Iris pigment epithelial cell (primary cell): ENCODE data around the gene DUSP9.
"Not testable (repeated sequence)": the region's sequence is repeated elsewhere in the genome, so short reads cannot be mapped to it uniquely, and the experiment has no call there.

ENCODE experiments used
- DNase-seq: peaks from one replicate; pipeline ENCODE4 v3.0.0-alpha.2; 2011; ENCODE audit warnings: low read depth

The DUSP9 gene

GRCh38 chrX:153692611-153693156, 45.7 kb downstream of the DUSP9 start:
- DNase-seq, result no peak

GRCh38 chrX:153693216-153694086, 46.4 kb downstream of the DUSP9 start:
- DNase-seq, result no peak

- DNase-seq, result not testable (repeated sequence)
Measured at GRCh38 chrX:153694256-153694655, 47.3 kb downstream of the DUSP9 start.

GRCh38 chrX:153694687-153695270, 47.8 kb downstream of the DUSP9 start:
- DNase-seq, result no peak

- no peak for DNase-seq
Measured at GRCh38 chrX:153696100-153696499, 49.1 kb downstream of the DUSP9 start.

GRCh38 chrX:153696538-153696937, 49.5 kb downstream of the DUSP9 start:
- not testable (repeated sequence) for DNase-seq

GRCh38 chrX:153696986-153697722, 50.2 kb downstream of the DUSP9 start:
- not testable (repeated sequence) for DNase-seq

- no peak for DNase-seq
Measured at GRCh38 chrX:153697924-153698865, 51.2 kb downstream of the DUSP9 start.

- not testable (repeated sequence) for DNase-seq
Measured at GRCh38 chrX:153699210-153699783, 52.3 kb downstream of the DUSP9 start.

- DNase-seq, result not testable (repeated sequence)
Measured at GRCh38 chrX:153699784-153700371, 52.9 kb downstream of the DUSP9 start.

- DNase-seq, result no peak
Measured at GRCh38 chrX:153700376-153700945, 53.5 kb downstream of the DUSP9 start.
